GM12878 (cell line): ENCODE data around the gene BCR. TPM values are rescaled to one million over a fixed set of nuclear protein-coding genes. Genes with fewer than 3 reads are reported as not detected.
"Not testable (repeated sequence)": the region's sequence is repeated elsewhere in the genome, so short reads cannot be mapped to it uniquely, and the experiment has no call there.

ENCODE experiments used
- ATAC-seq: fragments of 200-7000 bp; cut with Tn5 transposase; 3 replicates; pipeline ENCODE4 v1.9.1; 2020; ENCODE audit warnings: mild to moderate bottlenecking, moderate library complexity
- BruUV-seq: library from RNA; stranded (reverse); fragments of 400-500 nt; replicated peaks from 2 replicates; lab custom pipeline; 2021; lab: Mats Ljungman, UMichigan
- CTCF ChIA-PET: fragments of 300-600 bp; sonication (Branson Sonifier 250); formaldehyde crosslinking; extraction: SDS; loops from one replicate; lab custom pipeline; 2021; ENCODE audit warnings: inconsistent platforms; lab: Yijun Ruan, JAX
- POLR2A ChIA-PET: fragments of 350-600 bp; formaldehyde crosslinking; extraction: SDS; loops from one replicate; lab custom pipeline; 2021; ENCODE audit warnings: inconsistent platforms; lab: Charles Lee
- RAD21 ChIA-PET: fragments of 300-600 bp; sonication (Branson Sonifier 250); formaldehyde crosslinking; loops from one replicate; lab custom pipeline; 2023; ENCODE audit warnings: antibody characterized with exemption; ENCODE audit not compliant: unreplicated experiment; lab: Charles Lee
- SMC1A ChIA-PET: fragments of 300-600 bp; sonication (Branson Sonifier 250); formaldehyde crosslinking; loops from one replicate; lab custom pipeline; 2023; ENCODE audit not compliant: unreplicated experiment, uncharacterized antibody; lab: Charles Lee
- DNase-seq: peaks from one replicate; pipeline ENCODE4 v3.0.0-alpha.2; 2011; ENCODE audit warnings: low read depth, low spot score
- FAIRE-seq: peaks from 3 replicates; lab custom pipeline; 2011; peaks lifted over from hg19 to GRCh38; lab: Jason Lieb, UNC
- H2AFZ ChIP-seq: 2 replicates; pipeline ENCODE4 v1.6.0; 2011; ENCODE audit warnings: low read depth, low read length, control low read depth; ENCODE audit not compliant: control insufficient read depth
- H3K27ac ChIP-seq: 2 replicates; pipeline ENCODE4 v1.5.1; 2011; ENCODE audit warnings: control low read depth; ENCODE audit not compliant: control insufficient read depth, insufficient read depth
- H3K27me3 ChIP-seq, 2 experiments: replicated peaks in 1 of 2; 2 replicates each; pipeline versions ENCODE4 v1.6.0 to v1.6.1; 2011; ENCODE audit warnings: low read length in 1 of 2; ENCODE audit not compliant: control insufficient read depth in 2 of 2, insufficient read depth in 2 of 2
- H3K36me3 ChIP-seq, 2 experiments: 2 replicates each; pipeline ENCODE4 v1.5.1; 2011; ENCODE audit warnings: low read length in 1 of 2; ENCODE audit not compliant: control insufficient read depth in 2 of 2, insufficient read depth in 2 of 2
- H3K4me1 ChIP-seq: 2 replicates; pipeline ENCODE4 v1.6.1; 2011; ENCODE audit warnings: mild to moderate bottlenecking, low read length, moderate library complexity, mixed read lengths; ENCODE audit not compliant: control insufficient read depth, insufficient read depth
- H3K4me2 ChIP-seq: 2 replicates; pipeline ENCODE4 v1.6.0; 2011; ENCODE audit warnings: control low read depth; ENCODE audit not compliant: control insufficient read depth, insufficient read depth
- H3K4me3 ChIP-seq: fragments of 200-600 bp; sonication (generic); 2 replicates; pipeline ENCODE4 v1.5.1; 2016
- H3K79me2 ChIP-seq: 2 replicates; pipeline ENCODE4 v1.6.0; 2011; ENCODE audit warnings: low read length; ENCODE audit not compliant: control insufficient read depth, insufficient read depth
- H3K9ac ChIP-seq: 2 replicates; pipeline ENCODE4 v1.8.0; 2011; ENCODE audit warnings: low read length, control low read depth, mixed read lengths; ENCODE audit not compliant: control insufficient read depth, insufficient read depth
- H3K9me3 ChIP-seq: replicated peaks from 3 replicates; pipeline ENCODE4 v1.5.1; 2011; ENCODE audit warnings: mild to moderate bottlenecking, low read length; ENCODE audit not compliant: control insufficient read depth, insufficient read depth
- H4K20me1 ChIP-seq: 2 replicates; pipeline ENCODE4 v1.6.0; 2011; ENCODE audit not compliant: control insufficient read depth, insufficient read depth
- EED ChIP-seq: sonication (generic); IDR thresholded peaks from 2 replicates; pipeline ENCODE4 v1.6.1; 2016; ENCODE audit warnings: antibody characterized with exemption, low read depth
- JUND ChIP-seq: IDR thresholded peaks from 2 replicates; pipeline ENCODE4 v1.6.1; 2012; ENCODE audit warnings: low read depth, mild to moderate bottlenecking, low read length, improper control_type of control experiment, moderate library complexity
- MLLT1 ChIP-seq: fragments of 450-650 bp; IDR thresholded peaks from 2 replicates; pipeline ENCODE4 v1.6.1; 2016; ENCODE audit warnings: mild to moderate bottlenecking
- ZNF687 ChIP-seq: fragments of 450-650 bp; IDR thresholded peaks from 2 replicates; pipeline ENCODE4 v1.6.1; 2017; ENCODE audit warnings: mild to moderate bottlenecking, moderate library complexity
- WGBS: methylation state at CpG from one replicate; pipeline ENCODE4 v1.1.6; 2016; ENCODE audit warnings: low lambda C conversion rate; ENCODE audit not compliant: insufficient replicate concordance, insufficient coverage; ENCODE audit errors: missing lambda C conversion rate; 5-methylcytosine and 5-hydroxymethylcytosine counted together
- in situ Hi-C: fragments of 300-500 bp; cut with MboI; formaldehyde crosslinking; loops from 9 replicates; pipeline ENCODE4 v1.14.3; 2018; ENCODE audit warnings: mixed read lengths
- intact Hi-C: fragments of 100-400 bp; cut with micrococcal nuclease; formaldehyde crosslinking; loops from one replicate; pipeline ENCODE4 v1.14.2; 2022; ENCODE audit not compliant: unreplicated experiment
- polyA plus RNA-seq, 11 experiments: library from polyadenylated mRNA; depleted of rRNA in 4 of 11; unstranded in 6 of 11; stranded (reverse) in 5 of 11; fragments of >200 nt; fragmentation: Nextera tagmentation in 4 of 11; fragmentation: Illumina TruSeq in 1 of 11; extraction: Ambion mirVana in 4 of 11; extraction: Trizol in 1 of 11; gene quantifications; 1 replicate in 1 of 11; 2 replicates in 10 of 11; pipeline versions ENCODE4 v1.2.1 to v1.2.3, GENCODE V29; 2011 to 2016; ENCODE audit warnings: inconsistent platforms in 2 of 11, missing spikeins in 2 of 11, low read depth in 1 of 11
- total RNA-seq, 4 experiments: library from RNA; depleted of rRNA in 3 of 4; stranded (reverse); fragments of >200 nt in 3 of 4; fragmentation: Illumina TruSeq in 1 of 4; extraction: Trizol in 1 of 4; gene quantifications; 2 replicates each; pipeline versions ENCODE4 v1.2.1 to v1.2.3, GENCODE V29; 2013 to 2021
- TF ChIP-seq, protein P1 (sequence below): IDR thresholded peaks from 2 replicates; pipeline ENCODE4 v1.6.1; 2012; ENCODE audit warnings: mild to moderate bottlenecking, low read depth, low read length

Gene BCR
- total and polyA plus RNA-seq, 10 of the 15 experiments (the other 5 are each of a cell fraction or from before 2014, with no cell fraction given), result 1.7 to 64.7 (median 18.4) TPM

DNA sequence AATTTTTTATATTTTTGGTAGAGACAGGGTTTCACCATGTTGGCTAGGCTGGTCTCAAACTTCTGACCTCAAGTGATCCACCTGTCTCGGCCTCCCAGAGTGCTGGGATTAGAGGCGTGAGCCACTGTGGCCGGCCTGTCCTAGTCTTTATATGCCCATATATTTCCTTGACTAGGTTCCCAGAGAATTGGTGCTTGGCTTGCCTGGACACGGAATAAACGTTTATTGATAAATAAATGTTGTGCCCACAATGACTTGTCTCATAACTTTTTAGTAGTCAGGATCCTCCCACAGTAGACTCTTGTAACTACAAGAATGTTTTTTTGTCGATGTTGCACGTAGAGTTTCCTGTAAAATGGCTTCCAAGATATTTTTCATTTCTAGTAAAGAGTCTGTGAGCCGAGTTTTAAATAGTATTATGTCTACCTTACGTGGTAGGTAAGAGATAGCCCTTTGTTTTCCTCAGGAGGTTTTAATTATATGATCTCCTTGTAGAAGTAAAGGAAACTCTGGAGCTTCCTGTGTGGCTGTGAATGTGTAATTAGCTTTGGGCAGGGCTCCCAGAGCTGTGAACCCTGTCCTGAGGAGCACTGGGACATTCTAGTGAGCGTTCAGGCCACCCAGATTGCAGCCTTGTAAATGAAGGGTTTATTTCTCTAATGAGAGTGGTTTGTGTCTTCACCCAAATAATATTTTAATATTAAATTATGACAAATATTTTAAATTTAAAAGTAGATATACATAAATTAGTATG, 161.8 kb downstream of the BCR start:
- SMC1A ChIA-PET, DNase-seq, H4K20me1 ChIP-seq, H3K27ac ChIP-seq, H3K79me2 ChIP-seq, CTCF ChIA-PET, BruUV-seq, FAIRE-seq, H3K9ac ChIP-seq, RAD21 ChIA-PET, POLR2A ChIA-PET, intact Hi-C loops, H3K27me3 ChIP-seq, H2AFZ ChIP-seq, H3K4me2 ChIP-seq, H3K4me1 ChIP-seq, H3K9me3 ChIP-seq, H3K4me3 ChIP-seq, H3K36me3 ChIP-seq, ATAC-seq: not testable (repeated sequence)
- in situ Hi-C loops, result loop anchor here (5.0 kb wide), 1 partner anchor 1330 kb away; no protein-coding TSS in a partner anchor
- WGBS, result 28% methylated on average over 9 of the region's 10 CpGs

DNA sequence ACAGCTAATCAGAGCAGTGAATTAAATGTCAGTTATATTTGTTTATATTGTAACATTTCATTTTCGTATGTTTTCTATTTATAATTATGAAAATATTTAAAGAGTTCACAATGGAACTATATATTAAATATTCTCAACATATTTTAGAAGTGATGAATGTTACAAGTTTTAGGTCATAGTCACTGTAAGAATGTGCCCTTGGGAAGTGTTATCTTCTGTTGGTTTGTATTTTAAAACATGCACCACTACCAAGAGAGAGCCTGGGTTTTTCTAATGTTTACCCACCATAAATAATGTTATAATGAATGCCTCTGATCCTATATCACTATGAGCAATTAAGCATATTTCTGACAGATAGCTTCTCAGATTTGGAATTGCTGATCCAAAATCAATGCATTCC, 171.0 kb downstream of the BCR start:
- Histone ChIP-seq H2AFZ (no peak overlapping the region), H4K20me1 (no peaks in the 10 kb centered on the region), H3K4me2 (no peak overlapping the region), H3K79me2 (no peaks in the 10 kb centered on the region), H3K4me3 (no peak overlapping the region), H3K4me1 (no peaks in the 10 kb centered on the region), H3K9me3 (no peaks in the 10 kb centered on the region), H3K36me3 (no peaks in the 10 kb centered on the region), H3K27me3 (peaks cover 0 to 2% of the 10 kb centered on the region in 2 experiments; a peak in 2 of 4 replicates), H3K27ac (no peak overlapping the region), H3K9ac (no peak overlapping the region)
- in situ Hi-C loops (no loop called here), intact Hi-C loops (no loop called here)
- CTCF ChIA-PET, result interaction anchor here (1.3 kb wide), 2 partner anchors 17 to 35 kb away, joined by 3 to 4 read pairs; no protein-coding TSS in a partner anchor
- SMC1A ChIA-PET, result no interaction called here
- WGBS, result 0% methylated on average over 1 of the region's 1 CpG
- POLR2A ChIA-PET, result interaction anchor here (0.6 kb wide), 1 partner anchor 297 kb away, joined by 7 read pairs; no protein-coding TSS in a partner anchor
- DNase-seq, result no peak
- RAD21 ChIA-PET, result interaction anchor here (1.6 kb wide), 1 partner anchor 34 kb away, joined by 3 read pairs; no protein-coding TSS in a partner anchor
- no peak for ATAC-seq
- no TSS peak for BruUV-seq
- FAIRE-seq, result no peak
- TF ChIP-seq MLLT1, result no peak
- TF ChIP-seq JUND, result no peak
- no peak for TF ChIP-seq EED
- TF ChIP-seq, protein P1, sequence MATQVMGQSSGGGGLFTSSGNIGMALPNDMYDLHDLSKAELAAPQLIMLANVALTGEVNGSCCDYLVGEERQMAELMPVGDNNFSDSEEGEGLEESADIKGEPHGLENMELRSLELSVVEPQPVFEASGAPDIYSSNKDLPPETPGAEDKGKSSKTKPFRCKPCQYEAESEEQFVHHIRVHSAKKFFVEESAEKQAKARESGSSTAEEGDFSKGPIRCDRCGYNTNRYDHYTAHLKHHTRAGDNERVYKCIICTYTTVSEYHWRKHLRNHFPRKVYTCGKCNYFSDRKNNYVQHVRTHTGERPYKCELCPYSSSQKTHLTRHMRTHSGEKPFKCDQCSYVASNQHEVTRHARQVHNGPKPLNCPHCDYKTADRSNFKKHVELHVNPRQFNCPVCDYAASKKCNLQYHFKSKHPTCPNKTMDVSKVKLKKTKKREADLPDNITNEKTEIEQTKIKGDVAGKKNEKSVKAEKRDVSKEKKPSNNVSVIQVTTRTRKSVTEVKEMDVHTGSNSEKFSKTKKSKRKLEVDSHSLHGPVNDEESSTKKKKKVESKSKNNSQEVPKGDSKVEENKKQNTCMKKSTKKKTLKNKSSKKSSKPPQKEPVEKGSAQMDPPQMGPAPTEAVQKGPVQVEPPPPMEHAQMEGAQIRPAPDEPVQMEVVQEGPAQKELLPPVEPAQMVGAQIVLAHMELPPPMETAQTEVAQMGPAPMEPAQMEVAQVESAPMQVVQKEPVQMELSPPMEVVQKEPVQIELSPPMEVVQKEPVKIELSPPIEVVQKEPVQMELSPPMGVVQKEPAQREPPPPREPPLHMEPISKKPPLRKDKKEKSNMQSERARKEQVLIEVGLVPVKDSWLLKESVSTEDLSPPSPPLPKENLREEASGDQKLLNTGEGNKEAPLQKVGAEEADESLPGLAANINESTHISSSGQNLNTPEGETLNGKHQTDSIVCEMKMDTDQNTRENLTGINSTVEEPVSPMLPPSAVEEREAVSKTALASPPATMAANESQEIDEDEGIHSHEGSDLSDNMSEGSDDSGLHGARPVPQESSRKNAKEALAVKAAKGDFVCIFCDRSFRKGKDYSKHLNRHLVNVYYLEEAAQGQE, result no peak
- TF ChIP-seq ZNF687, result no peak
